ENCODE measurements around the gene PRIMA1.

The PRIMA1 gene

DNA sequence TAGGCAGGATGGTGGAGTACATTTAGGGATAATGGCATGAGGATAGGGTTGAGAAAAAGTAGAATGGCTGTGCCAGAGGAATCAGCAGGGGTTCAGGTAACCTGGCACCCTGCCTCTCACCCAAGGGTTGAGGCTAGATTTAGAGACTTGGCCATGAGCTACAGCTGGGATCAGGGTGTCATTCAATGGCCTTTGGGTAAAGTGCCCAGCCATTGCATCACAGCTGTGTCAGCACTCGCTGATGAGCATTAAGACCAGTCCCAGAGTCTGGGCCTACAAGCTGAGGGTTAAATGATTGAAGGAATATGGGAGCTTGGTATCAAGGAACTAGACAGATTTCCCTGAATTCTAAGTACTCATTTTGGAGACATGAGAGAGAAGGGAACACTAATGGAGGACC lies 113.9 kb downstream of the PRIMA1 start:
- DNase-seq (ENCODE audit: low read depth), result no peak

DNA sequence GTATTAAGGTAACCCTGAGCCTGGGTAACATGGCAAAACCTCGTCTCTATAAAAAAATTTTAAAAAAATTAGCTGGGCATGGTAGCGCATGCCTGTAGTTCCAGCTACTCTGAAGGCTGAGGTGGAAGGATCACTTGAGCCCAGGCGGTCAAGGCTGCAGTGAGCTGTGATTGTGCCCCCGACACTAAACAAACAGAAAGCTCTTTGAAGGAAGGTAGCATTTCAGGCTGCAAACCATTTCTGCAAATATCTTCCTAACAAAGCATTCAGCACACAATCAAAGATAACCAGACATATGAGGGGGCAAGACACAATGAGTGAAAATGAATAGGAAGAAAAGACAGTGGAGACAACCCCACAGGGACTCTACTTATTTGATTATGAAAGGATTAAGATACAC lies 118.7 kb downstream of the PRIMA1 start:
- DNase-seq (ENCODE audit: low read depth), result no peak
